HG02943 (cell line): ENCODE measurements around the gene RERG.

ENCODE experiments used
- ATAC-seq: cut with Tn5 transposase; IDR thresholded peaks from one replicate; pipeline ENCODE4 v1.9.1; 2021; ENCODE audit warnings: mild to moderate bottlenecking, low read depth, moderate library complexity; ENCODE audit not compliant: unreplicated experiment

The RERG gene

DNA sequence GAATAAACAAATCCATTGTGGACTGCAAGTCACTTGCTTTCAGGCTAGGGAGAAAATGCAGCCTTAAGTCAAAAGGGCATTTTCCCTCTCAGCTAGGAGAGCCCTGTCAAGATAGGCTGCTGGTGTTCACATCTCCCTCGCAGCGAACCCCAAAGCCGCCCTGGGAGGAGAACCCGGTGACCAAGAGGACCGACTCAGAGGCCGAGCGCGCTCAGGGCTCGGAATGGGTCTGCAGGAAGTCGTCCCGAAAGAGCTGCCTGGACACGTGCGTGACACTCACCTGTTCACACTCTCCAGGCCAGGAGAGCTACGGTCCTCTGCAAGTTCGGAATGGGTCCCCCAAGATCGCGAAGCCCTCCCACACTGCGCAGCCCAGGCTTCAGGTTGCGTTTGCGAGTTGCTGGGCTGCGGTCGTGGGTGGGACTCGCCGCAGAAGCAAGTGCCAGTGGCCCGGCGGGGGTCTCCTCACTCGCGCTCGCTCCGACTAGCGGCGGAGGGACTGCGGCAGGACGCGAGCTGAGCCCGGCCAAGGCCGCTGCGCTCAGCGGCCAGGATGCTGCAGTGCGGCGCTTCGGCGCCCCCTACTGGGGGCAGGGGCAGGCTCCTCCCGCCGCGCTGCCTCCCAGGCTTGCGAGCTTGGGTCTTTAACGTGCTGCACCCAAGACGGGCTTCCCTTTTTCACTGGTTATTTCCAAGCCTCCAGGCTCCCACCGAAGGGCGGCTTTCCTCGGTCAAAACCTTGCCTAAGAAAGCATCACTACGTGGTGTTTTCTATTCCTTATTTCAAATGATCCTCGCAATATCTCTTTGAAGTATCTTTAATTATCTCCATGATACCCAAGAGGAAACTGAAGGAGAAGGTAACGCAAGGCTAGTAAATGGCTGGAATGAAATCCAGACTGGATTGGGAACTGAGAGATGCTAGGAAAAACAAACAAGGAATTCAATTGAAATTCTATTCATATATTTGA, at the start of gene RERG:
Gene RERG (minus strand): TSS at position 503 of the 971 bp plus-strand sequence. CDS start 3,928 bp downstream, outside the sequence.
- peak; percentile 80 for ATAC-seq

- no peak for ATAC-seq
Measured at GRCh38 chr12:15270591-15270990, 49.4 kb upstream of the RERG start.

- no peak for ATAC-seq
Measured at GRCh38 chr12:15268927-15269552, 47.8 kb upstream of the RERG start.

DNA sequence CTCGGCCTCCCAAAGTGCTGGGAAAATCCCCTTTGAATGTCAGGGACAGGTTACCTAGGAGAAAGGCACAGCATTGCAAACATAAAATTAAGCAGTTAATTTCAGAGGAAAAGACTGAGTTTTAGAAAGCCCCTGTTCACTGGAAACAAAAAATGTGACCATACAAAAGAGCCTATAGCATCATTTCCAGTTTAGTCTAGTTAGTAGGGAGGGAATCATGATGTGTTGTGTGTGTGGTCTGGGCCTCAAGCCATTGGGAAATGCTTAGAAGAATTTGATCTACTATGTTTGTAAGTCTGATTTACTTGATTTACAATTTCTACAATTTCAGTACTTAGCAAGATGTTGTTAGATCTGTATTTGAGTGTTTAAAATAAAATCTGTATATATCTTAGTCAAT, 47.1 kb upstream of the RERG start:
- ATAC-seq = no peak

DNA sequence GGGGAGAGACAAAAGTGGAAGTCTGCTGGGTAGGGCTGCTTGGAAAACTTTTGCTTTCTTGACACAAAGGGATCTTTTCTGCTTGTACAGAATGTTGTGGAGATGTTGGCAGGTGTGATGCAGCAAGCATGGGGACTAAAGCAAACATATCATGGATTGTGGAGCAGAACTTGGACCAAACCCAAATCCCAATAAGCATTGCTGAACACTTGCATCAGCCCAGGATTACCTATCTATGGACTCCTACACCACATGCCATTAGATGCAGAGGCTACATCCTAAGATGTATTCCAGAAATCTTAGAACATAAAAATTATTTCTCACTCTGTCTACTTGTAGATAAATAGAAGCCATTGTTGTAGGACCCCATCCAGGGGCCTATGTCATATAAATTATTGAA, 44.7 kb upstream of the RERG start:
- ATAC-seq = no peak

DNA sequence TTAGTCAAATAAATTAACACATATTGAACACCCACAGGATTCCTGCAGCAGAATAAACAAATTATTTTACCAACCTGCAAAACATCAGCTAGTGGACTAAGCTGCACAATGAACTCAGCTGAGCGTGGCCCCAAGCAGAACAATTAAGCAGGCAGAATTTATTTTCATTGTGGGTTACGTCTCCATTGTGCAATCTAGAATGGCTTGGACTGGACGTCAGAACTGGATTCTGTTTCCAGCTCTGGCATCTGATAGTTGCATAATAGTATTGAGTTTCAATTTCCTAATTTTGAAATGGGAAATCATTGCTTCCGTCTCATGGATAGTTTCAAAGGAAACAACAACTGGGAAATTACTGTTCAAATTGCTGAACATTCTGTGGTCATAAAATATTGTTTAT, 35.5 kb upstream of the RERG start:
- ATAC-seq = no peak

DNA sequence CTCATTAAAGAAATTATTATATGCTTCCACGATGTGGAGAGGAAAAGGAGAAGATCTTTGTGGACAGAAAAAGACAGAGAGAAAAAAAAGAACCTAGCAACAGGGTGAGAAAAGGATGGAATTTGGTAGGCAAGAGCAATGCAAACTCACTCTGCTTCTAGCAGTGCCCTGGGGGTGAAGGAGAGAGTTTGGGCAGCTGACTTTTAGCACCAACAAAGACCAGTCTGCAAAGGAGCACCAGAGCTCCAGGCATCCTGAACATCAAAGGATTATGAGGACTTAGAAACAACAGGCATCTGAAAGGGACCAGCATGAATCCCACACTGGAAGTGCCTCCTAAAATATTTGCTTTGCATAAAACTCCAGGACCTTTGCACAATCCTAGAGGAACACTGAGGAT, 32.8 kb upstream of the RERG start:
- no peak for ATAC-seq

- ATAC-seq = no peak
Measured at GRCh38 chr12:15244926-15245325, 23.7 kb upstream of the RERG start.

- no peak for ATAC-seq
Measured at GRCh38 chr12:15244341-15244740, 23.1 kb upstream of the RERG start.

DNA sequence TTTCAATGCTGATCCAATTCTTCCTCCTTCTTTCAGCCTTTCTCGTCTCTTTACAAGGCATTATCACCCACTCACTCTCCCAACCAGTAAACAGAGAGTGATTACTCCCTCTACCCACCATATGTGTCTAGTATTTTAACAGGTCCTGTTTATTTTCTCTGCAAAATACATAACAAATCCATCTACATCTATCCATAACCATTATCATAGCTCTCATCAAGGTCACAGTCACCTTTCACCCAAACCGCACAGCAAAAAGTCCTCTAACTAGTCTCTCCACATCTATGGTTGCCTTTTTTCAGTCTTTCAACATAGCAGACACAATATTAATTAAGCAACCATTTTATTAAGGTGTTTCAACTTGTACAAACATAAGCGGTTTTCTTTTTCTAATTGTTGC, 21.9 kb upstream of the RERG start:
- ATAC-seq = no peak

DNA sequence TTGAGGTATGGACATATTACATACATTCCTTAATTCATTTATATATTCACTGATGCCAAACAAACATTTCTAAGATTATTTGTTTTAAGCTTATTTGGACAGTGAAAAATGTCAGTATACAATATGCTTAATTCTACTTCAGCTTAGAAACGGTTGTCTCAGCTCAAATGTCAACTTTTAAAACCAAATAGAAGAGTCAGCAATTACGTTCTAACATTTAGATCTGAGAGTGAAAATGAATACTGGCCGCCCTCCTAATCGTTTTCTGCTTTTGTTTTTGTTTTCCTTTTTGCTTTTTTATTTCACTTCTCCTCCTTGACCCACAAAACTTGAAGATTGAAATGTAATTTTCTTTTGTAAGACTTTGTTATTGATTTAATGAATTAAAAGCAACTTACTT, 19.7 kb upstream of the RERG start:
- no peak for ATAC-seq

DNA sequence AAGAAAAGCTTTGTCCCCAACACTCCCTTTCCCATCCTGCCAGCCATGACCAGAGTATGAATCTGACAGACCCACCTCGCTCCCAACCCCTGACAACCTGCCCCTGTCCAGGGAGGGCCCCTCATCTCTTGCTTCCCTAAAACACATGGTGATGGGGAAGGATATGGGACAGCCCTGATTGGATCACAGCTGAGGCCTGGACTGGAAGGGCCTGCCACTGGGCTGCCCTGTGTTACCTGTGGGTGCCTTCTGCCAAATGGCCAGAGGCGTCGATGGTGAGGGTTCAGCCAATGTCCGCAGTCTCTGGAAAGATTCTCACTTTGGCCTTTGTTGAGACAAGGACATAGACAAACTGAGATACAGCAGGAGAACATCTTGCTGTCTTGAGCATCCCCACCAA, 13.3 kb upstream of the RERG start:
- no peak for ATAC-seq

DNA sequence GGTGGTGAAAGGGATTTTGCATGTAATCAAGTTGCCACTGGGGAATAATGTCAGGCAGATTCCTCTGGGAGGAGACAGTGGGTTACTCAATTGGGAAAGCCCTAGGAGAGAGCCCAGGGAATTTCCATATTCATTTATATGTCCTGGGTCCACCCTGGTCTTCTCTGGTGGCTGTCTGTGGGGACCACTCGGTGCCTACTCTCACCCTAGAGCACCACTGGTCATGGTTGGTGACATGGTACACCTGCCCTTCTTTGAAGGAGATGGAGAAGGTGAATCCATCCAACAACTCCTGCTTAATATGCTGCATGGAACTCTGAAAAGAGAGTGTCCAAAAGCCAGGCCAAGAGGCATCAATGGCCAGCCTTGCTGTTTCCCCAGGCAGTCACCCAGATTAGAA, 12.8 kb upstream of the RERG start:
- no peak for ATAC-seq

- ATAC-seq = no peak
Measured at GRCh38 chr12:15232959-15233358, 11.7 kb upstream of the RERG start.

GRCh38 chr12:15231493-15231892, 10.3 kb upstream of the RERG start:
- ATAC-seq = no peak

- no peak for ATAC-seq
Measured at GRCh38 chr12:15230751-15231150, 9.5 kb upstream of the RERG start.

- ATAC-seq = no peak
Measured at GRCh38 chr12:15230137-15230536, 8.9 kb upstream of the RERG start.

GRCh38 chr12:15227004-15227679, 5.9 kb upstream of the RERG start:
- no peak for ATAC-seq

DNA sequence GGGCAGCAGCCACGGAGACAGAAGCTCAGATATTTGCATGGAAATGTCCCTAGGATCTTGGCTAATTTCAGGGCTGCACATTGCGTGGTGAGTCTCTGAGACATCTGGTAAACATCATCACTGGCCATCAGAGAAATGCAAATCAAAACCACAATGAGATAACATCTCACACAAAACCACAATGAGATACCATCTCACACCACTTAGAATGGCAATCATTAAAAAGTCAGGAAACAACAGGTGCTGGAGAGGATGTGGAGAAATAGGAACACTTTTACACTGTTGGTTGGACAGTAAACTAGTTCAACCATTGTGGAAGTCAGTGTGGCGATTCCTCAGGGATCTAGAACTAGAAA, 4.6 kb upstream of the RERG start:
- peak; percentile 64 for ATAC-seq

DNA sequence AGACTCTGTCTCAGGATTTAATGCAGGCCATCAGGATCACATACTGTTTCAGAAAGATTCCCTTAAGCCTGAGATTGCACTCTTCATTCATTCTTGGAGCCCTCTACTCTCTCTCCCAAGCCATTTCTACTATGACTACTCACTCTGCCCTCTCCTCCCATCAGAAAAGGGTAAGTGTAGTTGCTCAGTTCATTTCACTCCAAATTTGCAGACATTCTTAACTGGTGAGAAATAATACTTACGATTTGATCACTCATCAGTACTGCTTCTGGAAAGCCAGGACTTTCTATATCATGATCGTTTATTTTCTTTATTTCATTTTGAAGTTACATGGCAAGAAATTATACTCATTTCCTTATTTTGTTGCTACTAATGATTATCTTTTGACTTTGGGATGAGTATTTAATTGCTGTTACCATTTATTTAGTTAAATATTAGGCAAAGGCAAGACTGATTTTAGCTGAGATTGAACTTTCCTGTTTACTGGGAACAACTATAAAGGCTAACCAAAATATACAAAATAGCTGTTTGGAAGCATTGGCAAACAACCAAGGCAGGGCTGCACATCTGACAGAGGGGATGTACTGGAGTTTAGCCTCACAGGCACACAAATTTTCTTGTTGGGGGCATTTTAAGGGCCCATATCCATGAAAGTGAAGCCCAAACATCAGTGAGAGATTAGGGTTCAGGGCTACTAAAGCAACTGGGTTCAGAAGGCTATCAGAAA, 4.1 kb upstream of the RERG start:
- ATAC-seq = no peak

- ATAC-seq = no peak
Measured at GRCh38 chr12:15222219-15222618, 1.0 kb upstream of the RERG start.
